CD4-positive, alpha-beta T cell (primary cell): ENCODE measurements around the gene SNTG2. TPM values are rescaled to one million over a fixed set of nuclear protein-coding genes. Genes with fewer than 3 reads are reported as not detected.

ENCODE experiments used
- ATAC-seq: fragments of 200-7000 bp; cut with Tn5 transposase; one replicate; pipeline ENCODE4 v1.10.0; 2022; ENCODE audit warnings: mild to moderate bottlenecking; ENCODE audit not compliant: poor library complexity
- CTCF ChIA-PET: fragments of 350-600 bp; sonication (Branson Sonifier 250); formaldehyde crosslinking; loops from one replicate; lab custom pipeline; 2021; ENCODE audit warnings: antibody characterized with exemption, inconsistent platforms; lab: Charles Lee
- POLR2A ChIA-PET: fragments of 350-600 bp; sonication (Branson Sonifier 250); formaldehyde crosslinking; loops from one replicate; lab custom pipeline; 2021; ENCODE audit warnings: antibody characterized with exemption, inconsistent platforms; lab: Charles Lee
- DNase-seq, 14 experiments: peaks; one replicate each; pipeline ENCODE4 v3.0.0-alpha.2; 2013 to 2020; ENCODE audit warnings: mixed read lengths in 2 of 14
- H3K27ac ChIP-seq, 2 donors: one replicate each; pipeline versions ENCODE4 v1.5.1 to v1.7.0; 2013; ENCODE audit warnings: low read length in 2 of 2, low read depth in 1 of 2, mild to moderate bottlenecking in 1 of 2
- H3K27me3 ChIP-seq, 2 experiments: 1 replicate in 1 of 2; 2 replicates in 1 of 2; pipeline versions ENCODE4 v1.6.1 to v1.7.0; 2013; ENCODE audit warnings: low read length in 2 of 2, control low read depth in 1 of 2, mild to moderate bottlenecking in 1 of 2, moderate library complexity in 1 of 2; ENCODE audit not compliant: insufficient read depth in 2 of 2, control insufficient read depth in 1 of 2
- H3K36me3 ChIP-seq: one replicate; pipeline ENCODE4 v1.6.1; 2013; ENCODE audit warnings: low read length, control low read depth; ENCODE audit not compliant: insufficient read depth
- H3K4me1 ChIP-seq: one replicate; pipeline ENCODE4 v1.6.1; 2013; ENCODE audit warnings: low read length, control low read depth; ENCODE audit not compliant: insufficient read depth
- H3K4me3 ChIP-seq: one replicate; pipeline ENCODE4 v1.5.1; 2013; ENCODE audit warnings: mild to moderate bottlenecking, low read length, moderate library complexity
- H3K9me3 ChIP-seq, 2 experiments: 1 replicate in 1 of 2; 2 replicates in 1 of 2; pipeline versions ENCODE4 v1.6.1 to v1.7.0; 2013; ENCODE audit warnings: low read length in 2 of 2, mild to moderate bottlenecking in 2 of 2, control low read depth in 1 of 2, moderate library complexity in 1 of 2; ENCODE audit not compliant: control insufficient read depth in 1 of 2, insufficient read depth in 1 of 2
- H3K27ac Mint-ChIP-seq: one replicate; pipeline ENCODE4 v1.8.0; 2020; ENCODE audit warnings: mixed read lengths
- H3K27me3 Mint-ChIP-seq: one replicate; pipeline ENCODE4 v1.8.0; 2021; ENCODE audit warnings: mixed read lengths
- H3K36me3 Mint-ChIP-seq: one replicate; pipeline ENCODE4 v1.8.0; 2021; ENCODE audit warnings: low read depth, mixed read lengths
- H3K4me1 Mint-ChIP-seq: one replicate; pipeline ENCODE4 v1.8.0; 2021; ENCODE audit warnings: low read depth, mixed read lengths
- H3K4me3 Mint-ChIP-seq: one replicate; pipeline ENCODE4 v1.8.0; 2020; ENCODE audit warnings: mild to moderate bottlenecking, mixed read lengths
- H3K9me3 Mint-ChIP-seq: one replicate; pipeline ENCODE4 v1.8.0; 2020; ENCODE audit warnings: mixed read lengths
- intact Hi-C, 2 experiments: fragments of 100-400 bp; cut with DNase I in 1 of 2; cut with micrococcal nuclease in 1 of 2; formaldehyde crosslinking; loops; one replicate each; pipeline versions ENCODE4 v1.15.1 to v1.9.0; 2023 to 2025; cut with DNase I, micrococcal nuclease
- total RNA-seq, 174 experiments: library from RNA in 2 of 174; stranded (reverse) in 2 of 174; gene quantifications; one replicate each; pipeline ENCODE4 v1.2.3 and lab custom pipeline; 2021 to 2026
- TF ChIP-seq, protein P1 (sequence below): fragments of 200-600 bp; IDR thresholded peaks from one replicate; pipeline ENCODE4 v1.8.0; 2022; ENCODE audit warnings: antibody characterized with exemption, mild to moderate bottlenecking

The SNTG2 gene
- total RNA-seq, 2 experiments from 2014 or later: 1.1 to 1.5 TPM

DNA sequence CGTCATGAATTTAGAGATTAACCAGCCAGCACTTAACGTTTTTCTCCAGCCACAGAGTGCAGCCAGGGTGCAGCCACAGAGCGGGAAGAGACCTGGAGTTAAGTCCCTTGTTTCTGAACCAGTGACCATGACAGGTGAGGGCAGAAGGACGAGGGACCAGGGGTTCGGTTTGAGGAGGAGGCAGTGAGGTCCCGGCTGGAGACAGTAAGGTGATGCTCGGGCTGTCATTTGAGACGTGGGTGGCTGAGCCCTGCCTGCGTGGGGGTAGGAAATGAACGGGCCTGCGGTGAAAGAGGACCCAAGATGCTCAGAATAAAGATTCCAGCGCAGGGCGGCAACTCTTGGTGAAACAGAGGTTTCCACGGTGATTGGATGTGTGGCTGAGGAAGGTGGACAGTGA lies 205.9 kb downstream of the SNTG2 start:
- CTCF ChIA-PET: no interaction called here
- Histone ChIP-seq H3K9me3 (no peaks in the 10 kb centered on the region), H3K27me3 (no peaks in the 10 kb centered on the region), H3K36me3 (no peaks in the 10 kb centered on the region), H3K4me1 (peaks cover 10% of the 10 kb centered on the region), H3K27ac (no peak overlapping the region), H3K4me3 (no peak overlapping the region)
- TF ChIP-seq, protein P1, sequence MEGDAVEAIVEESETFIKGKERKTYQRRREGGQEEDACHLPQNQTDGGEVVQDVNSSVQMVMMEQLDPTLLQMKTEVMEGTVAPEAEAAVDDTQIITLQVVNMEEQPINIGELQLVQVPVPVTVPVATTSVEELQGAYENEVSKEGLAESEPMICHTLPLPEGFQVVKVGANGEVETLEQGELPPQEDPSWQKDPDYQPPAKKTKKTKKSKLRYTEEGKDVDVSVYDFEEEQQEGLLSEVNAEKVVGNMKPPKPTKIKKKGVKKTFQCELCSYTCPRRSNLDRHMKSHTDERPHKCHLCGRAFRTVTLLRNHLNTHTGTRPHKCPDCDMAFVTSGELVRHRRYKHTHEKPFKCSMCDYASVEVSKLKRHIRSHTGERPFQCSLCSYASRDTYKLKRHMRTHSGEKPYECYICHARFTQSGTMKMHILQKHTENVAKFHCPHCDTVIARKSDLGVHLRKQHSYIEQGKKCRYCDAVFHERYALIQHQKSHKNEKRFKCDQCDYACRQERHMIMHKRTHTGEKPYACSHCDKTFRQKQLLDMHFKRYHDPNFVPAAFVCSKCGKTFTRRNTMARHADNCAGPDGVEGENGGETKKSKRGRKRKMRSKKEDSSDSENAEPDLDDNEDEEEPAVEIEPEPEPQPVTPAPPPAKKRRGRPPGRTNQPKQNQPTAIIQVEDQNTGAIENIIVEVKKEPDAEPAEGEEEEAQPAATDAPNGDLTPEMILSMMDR: no peak
- DNase-seq (no peak), ATAC-seq (no peak)
- Mint-ChIP-seq H3K27me3 (no peaks in the 10 kb centered on the region), H3K27ac (no peak overlapping the region), H3K9me3 (no peaks in the 10 kb centered on the region), H3K4me3 (no peak overlapping the region), H3K4me1 (peaks cover 7% of the 10 kb centered on the region), H3K36me3 (no peaks in the 10 kb centered on the region)
- intact Hi-C loops: no loop called here
- POLR2A ChIA-PET: no interaction called here

DNA sequence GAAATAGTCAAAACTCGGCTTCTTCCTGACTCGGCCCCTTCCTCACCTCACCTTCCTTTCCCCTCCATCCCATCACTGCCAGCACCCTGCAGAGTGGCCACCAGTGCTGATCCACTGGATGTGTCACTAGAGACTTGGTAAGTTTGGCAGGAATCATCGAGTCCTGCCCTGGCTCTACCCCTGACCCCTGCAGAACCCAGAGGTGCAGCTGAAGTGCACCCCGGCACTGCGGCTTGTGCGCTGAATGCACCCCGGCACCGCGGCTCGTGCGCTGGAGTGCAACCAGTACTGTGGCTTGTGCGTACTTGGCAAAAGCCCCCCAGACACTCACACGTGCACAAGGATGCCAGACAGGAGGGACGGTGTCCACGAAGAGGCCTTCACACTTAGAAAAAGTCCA lies 206.5 kb downstream of the SNTG2 start:
- Histone ChIP-seq H3K4me3 (no peak overlapping the region), H3K27ac (no peak overlapping the region), H3K27me3 (no peaks in the 10 kb centered on the region), H3K4me1 (peaks cover 14% of the 10 kb centered on the region), H3K9me3 (no peaks in the 10 kb centered on the region), H3K36me3 (no peaks in the 10 kb centered on the region)
- Mint-ChIP-seq H3K27me3 (no peaks in the 10 kb centered on the region), H3K36me3 (no peaks in the 10 kb centered on the region), H3K27ac (no peak overlapping the region), H3K4me1 (peaks cover 9% of the 10 kb centered on the region), H3K9me3 (no peaks in the 10 kb centered on the region), H3K4me3 (no peak overlapping the region)
- DNase-seq: no peak
- ChIA-PET POLR2A (no interaction called here), CTCF (no interaction called here)
- intact Hi-C loops: no loop called here
- no peak for ATAC-seq
- TF ChIP-seq, protein P1: no peak

DNA sequence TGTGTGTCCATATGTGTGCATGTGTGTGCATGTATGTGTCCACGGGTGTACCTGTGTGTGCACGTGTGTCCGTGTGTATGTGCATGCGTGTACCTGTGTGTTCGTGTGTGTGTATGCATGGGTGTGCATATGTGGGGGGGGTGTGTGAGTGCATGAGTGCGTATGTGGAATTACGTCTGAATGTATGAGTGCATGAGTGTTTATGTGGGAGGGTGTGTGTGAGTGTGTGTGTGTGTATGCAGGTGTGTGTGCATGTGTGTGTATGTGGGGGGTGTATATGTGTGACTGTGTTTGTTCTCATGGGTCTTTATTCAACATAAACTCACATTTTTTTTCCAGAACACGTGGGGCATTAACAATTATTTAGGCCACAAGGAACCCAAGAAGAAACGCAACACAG lies 208.4 kb downstream of the SNTG2 start:
- peaks cover 4% of the 10 kb centered on the region for H3K9me3 Mint-ChIP-seq
- CTCF ChIA-PET: no interaction called here
- peaks cover 28% of the 10 kb centered on the region for H3K4me1 ChIP-seq
- no peak overlapping the region for H3K4me3 ChIP-seq
- H3K27ac ChIP-seq: no peak overlapping the region
- peaks cover 28% of the 10 kb centered on the region for H3K4me1 Mint-ChIP-seq
- TF ChIP-seq, protein P1: no peak
- H3K4me3 Mint-ChIP-seq: no peak overlapping the region
- POLR2A ChIA-PET: no interaction called here
- H3K27me3 Mint-ChIP-seq: no peaks in the 10 kb centered on the region
- H3K9me3 ChIP-seq: peaks cover 5 to 11% of the 10 kb centered on the region in 2 experiments
- H3K27ac Mint-ChIP-seq: no peak overlapping the region
- H3K27me3 ChIP-seq: no peaks in the 10 kb centered on the region
- no peaks in the 10 kb centered on the region for H3K36me3 ChIP-seq
- H3K36me3 Mint-ChIP-seq: no peaks in the 10 kb centered on the region
- ATAC-seq: no peak
- DNase-seq: no peak
- intact Hi-C loops: no loop called here
